GM12875 (cell line): ENCODE results near the gene RBMS1.

Source experiments
- H3K4me3 ChIP-seq: one replicate; pipeline ENCODE4 v1.5.1; 2011; ENCODE audit warnings: low read depth, low read length, control low read depth
- CTCF ChIP-seq: IDR thresholded peaks from 2 replicates; pipeline ENCODE4 v1.5.1; 2011; ENCODE audit warnings: low read depth, mild to moderate bottlenecking, control low read depth, inconsistent platforms, low read length, moderate library complexity, borderline replicate concordance; ENCODE audit not compliant: insufficient read depth

The RBMS1 gene

GRCh38 chr2:160345071-160345764 lies 148.4 kb downstream of the RBMS1 start:
- no peak overlapping the region for H3K4me3 ChIP-seq

GRCh38 chr2:160343404-160343803 lies 150.2 kb downstream of the RBMS1 start:
- no peak overlapping the region for H3K4me3 ChIP-seq
- TF ChIP-seq CTCF: no peak

More at GRCh38 chr2:160345071-160345764, 148.4 kb downstream of the RBMS1 start:
- no peak for TF ChIP-seq CTCF

GRCh38 chr2:160339726-160340125 lies 153.9 kb downstream of the RBMS1 start:
- TF ChIP-seq CTCF: no peak
- H3K4me3 ChIP-seq: no peak overlapping the region

GRCh38 chr2:160338901-160339685 lies 154.5 kb downstream of the RBMS1 start:
- TF ChIP-seq CTCF: no peak
- H3K4me3 ChIP-seq: no peak overlapping the region

- no peak overlapping the region for H3K4me3 ChIP-seq
- TF ChIP-seq CTCF: no peak
These were observed 155.9 kb downstream of the RBMS1 start for GRCh38 chr2:160337728-160338127.

GRCh38 chr2:160336635-160337034 lies 157.0 kb downstream of the RBMS1 start:
- no peak overlapping the region for H3K4me3 ChIP-seq
- TF ChIP-seq CTCF: no peak

- no peak for TF ChIP-seq CTCF
- H3K4me3 ChIP-seq: no peak overlapping the region
These were observed 157.5 kb downstream of the RBMS1 start for GRCh38 chr2:160336105-160336504.
